HG03354 (cell line): ENCODE results near the gene MSMB.

ENCODE experiments used
- ATAC-seq: cut with Tn5 transposase; IDR thresholded peaks from one replicate; pipeline ENCODE4 v1.9.1; 2021; ENCODE audit warnings: mild to moderate bottlenecking; ENCODE audit not compliant: unreplicated experiment, poor library complexity, severe bottlenecking

MSMB gene

DNA sequence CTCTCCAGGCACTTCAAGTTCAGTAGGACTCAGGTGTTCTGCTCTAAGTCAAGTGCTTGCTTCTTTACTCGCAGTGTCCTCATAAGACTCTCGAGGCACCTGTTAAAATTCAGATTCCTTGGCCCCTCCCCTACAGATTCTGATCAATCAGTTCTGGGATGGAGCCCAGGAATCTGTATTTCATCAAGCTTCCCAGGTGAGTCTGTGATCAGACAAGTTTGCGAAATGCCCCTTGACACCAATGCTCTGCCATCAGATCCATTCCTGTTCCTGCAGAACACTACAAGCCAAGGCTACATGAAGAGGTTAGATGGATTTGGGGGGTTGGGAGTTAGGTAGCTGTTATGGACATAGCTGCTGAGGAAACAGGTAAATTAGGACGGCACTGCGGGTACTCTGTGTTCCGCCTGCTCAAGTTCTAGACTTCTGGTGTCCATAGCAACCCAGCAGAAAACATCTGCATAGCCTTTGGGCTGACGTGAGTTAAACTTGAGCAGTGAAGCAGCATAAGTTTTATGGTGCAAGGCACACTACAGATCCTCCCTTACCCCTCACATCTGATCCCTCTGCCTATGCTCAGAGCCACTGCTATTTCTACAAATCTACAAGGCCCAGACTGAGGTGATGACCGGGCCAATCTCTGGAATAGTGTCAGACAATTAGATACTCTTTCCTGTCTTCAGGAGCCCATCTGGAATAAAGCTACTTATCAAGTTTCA lies 8.8 kb downstream of the MSMB start:
- ATAC-seq: no peak

- ATAC-seq: no peak
Observed at GRCh38 chr10:46035923-46036849, 9.9 kb downstream of the MSMB start.

GRCh38 chr10:46033602-46034011 lies 12.5 kb downstream of the MSMB start:
- no peak for ATAC-seq

- ATAC-seq: no peak
Observed at GRCh38 chr10:46031648-46032532, 14.2 kb downstream of the MSMB start.

DNA sequence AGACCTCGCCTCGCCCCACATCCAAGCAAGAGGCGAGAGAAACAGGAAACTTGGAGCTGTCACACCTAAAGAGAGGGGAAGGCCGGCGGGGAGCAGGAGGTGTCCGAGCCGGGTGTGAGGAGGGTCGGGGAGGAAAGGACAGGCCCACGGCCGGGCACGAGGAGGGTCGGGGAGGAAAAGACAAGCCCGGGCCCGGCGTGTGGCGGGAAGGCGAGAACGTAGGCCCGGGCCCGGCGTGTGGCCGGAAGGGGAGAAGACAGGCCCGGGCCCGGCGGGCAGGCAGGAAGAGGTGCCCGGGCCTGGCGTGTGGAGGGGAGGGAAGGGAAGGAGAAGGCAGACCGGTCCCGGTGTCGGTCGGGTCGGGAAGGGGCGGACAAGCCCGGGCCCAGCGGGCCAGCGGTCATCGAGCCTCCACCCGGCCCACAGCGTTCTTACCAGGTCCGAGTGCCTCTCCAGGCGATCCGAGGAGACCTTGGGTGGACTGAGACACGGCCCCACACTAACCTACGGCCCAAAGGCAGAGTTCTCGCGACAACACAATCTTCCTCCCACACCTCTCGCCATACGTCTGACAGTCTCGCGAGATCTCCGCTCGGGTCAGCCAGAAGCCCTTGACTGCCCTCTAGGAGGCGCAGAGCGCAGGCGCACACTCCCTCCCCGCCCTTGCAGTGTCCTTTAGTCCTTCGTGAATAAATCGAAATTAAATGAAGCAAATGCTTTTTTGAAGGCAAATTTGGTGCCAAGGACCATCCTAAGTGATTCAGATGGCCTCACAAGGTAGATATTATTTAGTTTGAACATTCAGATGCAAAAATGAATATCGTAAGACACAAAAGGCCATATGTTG lies 15.8 kb downstream of the MSMB start, which contains the start of gene NCOA4:
NCOA4 (minus strand) TSS at position 533 of the 847 bp plus-strand sequence. CDS start 13,943 bp downstream, outside the sequence.
- peak; percentile 98 for ATAC-seq

DNA sequence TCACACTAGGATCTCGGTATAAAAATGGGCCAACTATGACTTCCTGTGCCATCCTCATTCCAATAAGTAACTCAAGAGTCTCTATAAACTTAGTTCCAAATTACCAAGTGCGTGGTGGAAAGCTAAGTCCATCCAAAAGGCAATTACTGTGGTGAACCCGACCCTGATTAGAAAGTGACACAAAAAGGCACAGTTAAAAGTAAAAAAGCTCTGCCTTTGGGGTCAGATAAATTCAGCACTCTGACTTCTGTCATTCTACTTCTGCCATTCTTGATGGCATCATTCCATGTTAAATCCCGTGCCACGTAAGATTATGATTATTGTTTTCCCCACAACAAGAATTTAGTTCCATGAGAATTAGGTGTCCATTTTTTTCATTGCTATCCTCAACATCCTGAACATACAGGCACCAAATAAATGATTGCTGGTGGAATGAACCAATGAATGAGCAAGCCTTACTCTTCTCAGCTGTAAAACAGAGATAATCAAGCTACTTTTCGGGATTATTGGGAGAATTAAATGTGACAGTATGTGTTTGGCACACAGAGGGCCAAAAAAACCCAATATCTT lies 16.5 kb downstream of the MSMB start:
- no peak for ATAC-seq

- peak; percentile 42 for ATAC-seq
Observed at GRCh38 chr10:46028584-46029460, 17.2 kb downstream of the MSMB start.

- no peak for ATAC-seq
Observed at GRCh38 chr10:46026106-46026505, 20.0 kb downstream of the MSMB start.

DNA sequence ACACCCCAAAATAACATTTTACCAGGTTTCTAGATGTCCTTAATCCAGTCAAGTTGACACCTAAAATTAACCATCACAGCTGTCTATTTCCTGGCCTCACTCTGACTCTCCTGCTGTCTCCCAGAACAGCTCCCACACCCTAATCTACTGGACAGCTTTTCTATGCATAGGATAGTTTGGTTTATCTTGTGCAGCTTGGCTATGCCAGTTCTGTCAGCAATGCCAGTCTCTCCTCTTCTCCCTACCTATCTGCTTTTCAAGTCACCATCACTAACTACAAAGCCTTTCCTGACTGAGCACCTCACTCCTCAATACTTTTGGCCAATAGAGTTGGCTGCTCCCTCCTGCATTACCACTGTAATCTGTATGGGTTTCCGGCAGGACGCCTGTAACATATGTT lies 20.7 kb downstream of the MSMB start:
- ATAC-seq: no peak

GRCh38 chr10:46024948-46025347 lies 21.1 kb downstream of the MSMB start:
- ATAC-seq: no peak

DNA sequence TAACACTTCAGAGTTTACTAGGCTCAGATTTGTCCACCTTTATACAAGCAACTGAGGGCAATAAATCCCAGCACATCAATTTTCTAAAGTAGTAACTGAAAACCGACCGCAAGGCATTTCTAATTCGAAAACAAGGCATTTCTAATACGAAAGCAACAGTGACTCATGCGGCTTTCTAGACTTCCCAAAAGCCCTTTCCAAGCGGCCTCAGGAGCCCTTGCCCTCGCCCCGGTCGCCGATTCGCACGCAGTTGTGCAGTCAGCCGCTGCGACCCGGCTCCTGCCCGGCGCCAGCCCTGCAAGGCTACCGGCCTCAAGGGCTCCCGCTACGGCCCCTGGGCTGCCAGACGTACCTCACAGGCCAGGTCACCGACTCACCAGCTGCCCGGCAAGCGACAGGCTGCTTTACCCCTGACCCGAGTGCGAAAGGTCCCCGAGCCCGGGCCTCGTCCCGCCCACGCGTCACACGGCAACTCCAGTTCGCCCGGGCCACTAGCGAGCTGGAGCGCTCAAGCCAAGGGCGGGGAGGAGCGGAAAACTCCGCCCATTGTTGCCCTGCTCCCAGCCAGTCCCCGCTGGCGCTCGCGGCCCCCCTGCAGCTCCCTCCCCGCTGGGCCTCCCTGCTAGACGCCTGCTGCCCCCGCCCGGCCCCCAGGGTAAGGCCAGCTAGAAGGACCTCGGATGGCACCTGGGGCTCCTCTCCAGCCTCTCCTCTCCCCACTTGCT lies 22.9 kb downstream of the MSMB start:
- peak; percentile 93 for ATAC-seq

GRCh38 chr10:46020344-46020657 lies 25.8 kb downstream of the MSMB start:
- no peak for ATAC-seq

GRCh38 chr10:46019569-46020343 lies 26.3 kb downstream of the MSMB start:
- peak; percentile 28 for ATAC-seq

DNA sequence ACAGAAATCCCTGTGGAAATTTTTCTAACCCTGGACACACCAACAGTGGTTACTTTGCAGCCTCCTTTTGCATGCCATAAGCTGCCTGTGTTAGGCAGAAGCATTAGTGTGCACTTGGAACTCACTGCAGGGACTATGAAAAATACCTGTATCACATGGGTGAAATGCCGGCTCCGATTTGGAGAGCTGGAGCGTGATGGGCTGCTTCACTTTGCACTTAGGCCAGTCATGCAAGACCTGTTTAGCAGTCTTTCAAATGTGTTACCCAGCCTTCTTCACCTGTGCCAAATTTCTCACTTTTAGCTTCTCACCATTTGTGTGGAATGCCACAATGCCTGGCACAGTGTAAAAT lies 26.9 kb downstream of the MSMB start:
- no peak for ATAC-seq

DNA sequence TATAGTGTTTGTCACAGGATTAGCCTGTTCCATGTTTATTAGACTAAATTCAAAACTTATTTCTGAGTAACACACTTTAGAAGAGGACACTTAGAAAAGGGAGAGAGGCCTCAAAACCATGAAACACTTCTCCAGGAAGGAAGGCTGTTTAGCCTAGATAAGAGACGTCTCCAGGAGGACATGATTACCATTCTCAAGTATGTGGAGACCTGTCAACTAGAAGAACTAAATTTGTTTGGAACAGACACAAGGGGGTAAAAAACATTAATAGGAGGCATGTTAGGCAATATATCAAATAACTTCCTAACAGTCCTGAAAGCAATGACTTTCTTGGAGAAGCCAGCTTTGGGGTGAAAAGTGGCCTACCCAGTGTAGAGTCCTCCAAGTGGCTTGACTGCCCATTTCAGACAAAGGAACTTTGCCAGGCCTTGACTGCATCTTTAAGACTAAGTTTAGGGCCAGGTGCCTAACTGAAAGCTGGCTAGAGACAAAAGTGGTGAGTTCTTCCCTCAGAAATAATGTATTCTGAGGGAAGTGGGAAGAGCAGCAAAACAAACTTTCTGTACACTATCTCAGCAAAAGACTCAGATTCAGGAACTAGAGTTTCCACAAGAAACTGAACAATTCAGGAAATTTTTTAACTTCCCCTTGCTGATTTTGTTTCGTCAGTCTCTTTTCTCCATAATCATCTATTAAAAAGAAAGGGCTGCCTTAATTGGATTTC lies 27.5 kb downstream of the MSMB start:
- no peak for ATAC-seq

DNA sequence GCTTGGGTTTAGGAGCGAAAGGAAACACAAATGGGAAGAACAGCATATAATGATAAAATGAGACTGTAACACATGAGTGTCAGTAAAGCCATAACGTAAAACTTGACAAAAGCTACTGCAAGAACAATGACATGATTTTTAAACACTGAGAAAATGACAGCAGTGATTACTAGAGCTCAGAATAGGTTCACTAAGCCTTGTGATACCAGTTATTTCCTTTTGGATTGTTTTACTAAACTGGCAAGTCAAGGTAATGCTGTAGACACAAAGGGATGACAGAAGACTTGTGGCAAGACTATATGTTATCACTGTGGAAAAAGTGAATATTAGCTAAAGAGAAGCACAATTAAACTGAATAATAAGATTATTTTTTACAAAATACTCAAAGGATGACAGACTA lies 28.3 kb downstream of the MSMB start:
- ATAC-seq: no peak
